Measurements from ENCODE around the gene SLC13A4. TPM values are rescaled to one million over a fixed set of nuclear protein-coding genes. Genes with fewer than 3 reads are reported as not detected.

Gene SLC13A4
- total and polyA plus RNA-seq, 2 experiments from 2014 or later: 0.13 to 0.93 TPM

- no peak for TF ChIP-seq EZH2phosphoT487 (IDR thresholded peaks at IDR 0.05; ENCODE audit: low read depth, severe bottlenecking, unreplicated experiment)
- no peak for TF ChIP-seq CTCF (IDR thresholded peaks at IDR 0.05; ENCODE audit: poor library complexity)
- no peak for TF ChIP-seq EZH2 (IDR thresholded peaks at IDR 0.05; ENCODE audit: borderline replicate concordance)
- H3K36me3 ChIP-seq (replicated peaks; ENCODE audit: insufficient read depth, low read depth): no peaks in the 10 kb centered on the region
- H2AFZ ChIP-seq: no peak overlapping the region
- H3K4me3 ChIP-seq: no peak overlapping the region
- no peak for DNase-seq (ENCODE audit: low spot score)
- no peak overlapping the region for H3K4me2 ChIP-seq
- no peaks in the 10 kb centered on the region for H4K20me1 ChIP-seq (ENCODE audit: insufficient read depth, poor library complexity, severe bottlenecking)
- no peaks in the 10 kb centered on the region for H3K9me2 ChIP-seq (replicated peaks; ENCODE audit: insufficient read depth)
- no peaks in the 10 kb centered on the region for H3K79me2 ChIP-seq
- H3K27me3 ChIP-seq: no peaks in the 10 kb centered on the region
- WGBS (ENCODE audit: low lambda C conversion rate, missing lambda C conversion rate): 89% methylated on average over 4 of the region's 4 CpGs
- no peaks in the 10 kb centered on the region for H3K4me1 ChIP-seq (ENCODE audit: insufficient read depth)
- H3K9me3 ChIP-seq (ENCODE audit: low read depth): no peaks in the 10 kb centered on the region
- H3K27ac ChIP-seq: no peak overlapping the region
These were observed 3.1 kb upstream of the SLC13A4 start for GRCh38 chr7:135731131-135731530.

GRCh38 chr7:135729230-135729629, 1.2 kb upstream of the SLC13A4 start:
- Histone ChIP-seq H3K9me3 (ENCODE audit: low read depth) (no peaks in the 10 kb centered on the region), H3K4me1 (ENCODE audit: insufficient read depth) (no peaks in the 10 kb centered on the region), H3K79me2 (no peaks in the 10 kb centered on the region), H3K4me3 (no peak overlapping the region), H3K27ac (no peak overlapping the region), H4K20me1 (ENCODE audit: insufficient read depth, poor library complexity, severe bottlenecking) (no peaks in the 10 kb centered on the region), H2AFZ (no peak overlapping the region), H3K27me3 (no peaks in the 10 kb centered on the region), H3K36me3 (replicated peaks; ENCODE audit: insufficient read depth, low read depth) (no peaks in the 10 kb centered on the region), H3K4me2 (no peak overlapping the region), H3K9me2 (replicated peaks; ENCODE audit: insufficient read depth) (no peaks in the 10 kb centered on the region)
- DNase-seq (ENCODE audit: low spot score): no peak
- 75% methylated on average over 5 of the region's 5 CpGs for whole genome bisulfite sequencing (ENCODE audit: low lambda C conversion rate, missing lambda C conversion rate)
- TF ChIP-seq CTCF (IDR thresholded peaks at IDR 0.05; ENCODE audit: poor library complexity): no peak
- no peak for TF ChIP-seq EZH2 (IDR thresholded peaks at IDR 0.05; ENCODE audit: borderline replicate concordance)
- TF ChIP-seq EZH2phosphoT487 (IDR thresholded peaks at IDR 0.05; ENCODE audit: low read depth, severe bottlenecking, unreplicated experiment): no peak

GRCh38 chr7:135726911-135727673, 894 bp downstream of the SLC13A4 start:
- Histone ChIP-seq H3K4me3 (no peak overlapping the region), H2AFZ (no peak overlapping the region), H3K9me2 (replicated peaks; ENCODE audit: insufficient read depth) (no peaks in the 10 kb centered on the region), H4K20me1 (ENCODE audit: insufficient read depth, poor library complexity, severe bottlenecking) (no peaks in the 10 kb centered on the region), H3K4me1 (ENCODE audit: insufficient read depth) (no peaks in the 10 kb centered on the region), H3K27ac (no peak overlapping the region), H3K36me3 (replicated peaks; ENCODE audit: insufficient read depth, low read depth) (no peaks in the 10 kb centered on the region), H3K4me2 (no peak overlapping the region), H3K27me3 (no peaks in the 10 kb centered on the region), H3K9me3 (ENCODE audit: low read depth) (no peaks in the 10 kb centered on the region), H3K79me2 (no peaks in the 10 kb centered on the region)
- no peak for TF ChIP-seq EZH2phosphoT487 (IDR thresholded peaks at IDR 0.05; ENCODE audit: low read depth, severe bottlenecking, unreplicated experiment)
- no peak for TF ChIP-seq CTCF (IDR thresholded peaks at IDR 0.05; ENCODE audit: poor library complexity)
- no peak for TF ChIP-seq EZH2 (IDR thresholded peaks at IDR 0.05; ENCODE audit: borderline replicate concordance)
- 94% methylated on average over 23 of the region's 30 CpGs for WGBS (ENCODE audit: low lambda C conversion rate, missing lambda C conversion rate)
- no peak for DNase-seq (ENCODE audit: low spot score)
